ENCODE measurements around the gene PRKAB2. TPM values are rescaled to one million over a fixed set of nuclear protein-coding genes. Genes with fewer than 3 reads are reported as not detected.

The PRKAB2 gene
- total RNA-seq, 1 donor from 2014 or later: 49.0 TPM

- Histone ChIP-seq H3K4me1 (ENCODE audit: insufficient read depth, low read length) (no peaks in the 10 kb centered on the region), H3K9ac (ENCODE audit: low read length) (no peak overlapping the region), H3K27me3 (ENCODE audit: insufficient read depth, low read length) (no peaks in the 10 kb centered on the region), H3K9me3 (ENCODE audit: insufficient read depth, low read depth, low read length) (no peaks in the 10 kb centered on the region), H2AFZ (ENCODE audit: low read depth, low read length) (no peak overlapping the region), H3K4me2 (ENCODE audit: low read length) (no peak overlapping the region), H4K20me1 (ENCODE audit: insufficient read depth, low read length) (no peaks in the 10 kb centered on the region), H3K79me2 (ENCODE audit: insufficient read depth, low read length) (no peaks in the 10 kb centered on the region), H3K4me3 (ENCODE audit: insufficient read depth, low read depth, low read length) (no peak overlapping the region), H3K36me3 (ENCODE audit: insufficient read depth, low read length) (no peaks in the 10 kb centered on the region), H3K27ac (ENCODE audit: low read depth, low read length) (no peak overlapping the region)
- DNase-seq (ENCODE audit: low read depth) (no peak), FAIRE-seq (no peak)
- no peak overlapping the region for H3K27ac Mint-ChIP-seq (ENCODE audit: unreplicated experiment)
- H3K4me3 Mint-ChIP-seq (ENCODE audit: unreplicated experiment): no peak overlapping the region
- no peaks in the 10 kb centered on the region for H3K36me3 Mint-ChIP-seq (ENCODE audit: low read depth, unreplicated experiment)
- H3K27me3 Mint-ChIP-seq (ENCODE audit: low read depth, unreplicated experiment): no peaks in the 10 kb centered on the region
- TF ChIP-seq CTCF (IDR thresholded peaks at IDR 0.05; ENCODE audit: insufficient read depth, low read depth, low read length) (no peak), EZH2 (IDR thresholded peaks at IDR 0.05; ENCODE audit: insufficient read depth, low read length) (no peak)
- peaks cover 14% of the 10 kb centered on the region for H3K4me1 Mint-ChIP-seq (ENCODE audit: low read depth, unreplicated experiment)
- no peaks in the 10 kb centered on the region for H3K9me3 Mint-ChIP-seq (ENCODE audit: unreplicated experiment)
Observed at GRCh38 chr1:147217141-147217540, 44.9 kb upstream of the PRKAB2 start.

GRCh38 chr1:147216124-147216523 is 43.9 kb upstream of the PRKAB2 start:
- Histone ChIP-seq H3K27me3 (ENCODE audit: insufficient read depth, low read length) (no peaks in the 10 kb centered on the region), H3K4me3 (ENCODE audit: insufficient read depth, low read depth, low read length) (no peak overlapping the region), H3K9me3 (ENCODE audit: insufficient read depth, low read depth, low read length) (no peaks in the 10 kb centered on the region), H2AFZ (ENCODE audit: low read depth, low read length) (no peak overlapping the region), H3K4me2 (ENCODE audit: low read length) (no peak overlapping the region), H3K4me1 (ENCODE audit: insufficient read depth, low read length) (no peaks in the 10 kb centered on the region), H3K79me2 (ENCODE audit: insufficient read depth, low read length) (no peaks in the 10 kb centered on the region), H4K20me1 (ENCODE audit: insufficient read depth, low read length) (no peaks in the 10 kb centered on the region), H3K27ac (ENCODE audit: low read depth, low read length) (no peak overlapping the region), H3K9ac (ENCODE audit: low read length) (no peak overlapping the region), H3K36me3 (ENCODE audit: insufficient read depth, low read length) (no peaks in the 10 kb centered on the region)
- Mint-ChIP-seq H3K9me3 (ENCODE audit: unreplicated experiment) (no peaks in the 10 kb centered on the region), H3K27ac (ENCODE audit: unreplicated experiment) (no peak overlapping the region), H3K36me3 (ENCODE audit: low read depth, unreplicated experiment) (no peaks in the 10 kb centered on the region), H3K27me3 (ENCODE audit: low read depth, unreplicated experiment) (no peaks in the 10 kb centered on the region), H3K4me1 (ENCODE audit: low read depth, unreplicated experiment) (peaks cover 14% of the 10 kb centered on the region), H3K4me3 (ENCODE audit: unreplicated experiment) (no peak overlapping the region)
- no peak for TF ChIP-seq EZH2 (IDR thresholded peaks at IDR 0.05; ENCODE audit: insufficient read depth, low read length)
- TF ChIP-seq CTCF (IDR thresholded peaks at IDR 0.05; ENCODE audit: insufficient read depth, low read depth, low read length): no peak
- DNase-seq (ENCODE audit: low read depth) (no peak), FAIRE-seq (no peak)

- no peaks in the 10 kb centered on the region for H3K36me3 Mint-ChIP-seq (ENCODE audit: low read depth, unreplicated experiment)
- no peaks in the 10 kb centered on the region for H3K4me1 ChIP-seq (ENCODE audit: insufficient read depth, low read length)
- no peak for FAIRE-seq
- no peaks in the 10 kb centered on the region for H3K36me3 ChIP-seq (ENCODE audit: insufficient read depth, low read length)
- no peaks in the 10 kb centered on the region for H3K79me2 ChIP-seq (ENCODE audit: insufficient read depth, low read length)
- no peaks in the 10 kb centered on the region for H3K9me3 Mint-ChIP-seq (ENCODE audit: unreplicated experiment)
- no peak for TF ChIP-seq EZH2 (IDR thresholded peaks at IDR 0.05; ENCODE audit: insufficient read depth, low read length)
- no peak for TF ChIP-seq CTCF (IDR thresholded peaks at IDR 0.05; ENCODE audit: insufficient read depth, low read depth, low read length)
- H3K4me3 ChIP-seq (ENCODE audit: insufficient read depth, low read depth, low read length): no peak overlapping the region
- H3K9ac ChIP-seq (ENCODE audit: low read length): no peak overlapping the region
- no peak for DNase-seq (ENCODE audit: low read depth)
- no peaks in the 10 kb centered on the region for H4K20me1 ChIP-seq (ENCODE audit: insufficient read depth, low read length)
- no peaks in the 10 kb centered on the region for H3K27me3 Mint-ChIP-seq (ENCODE audit: low read depth, unreplicated experiment)
- H3K4me1 Mint-ChIP-seq (ENCODE audit: low read depth, unreplicated experiment): peaks cover 14% of the 10 kb centered on the region
- no peaks in the 10 kb centered on the region for H3K9me3 ChIP-seq (ENCODE audit: insufficient read depth, low read depth, low read length)
- no peak overlapping the region for H3K27ac Mint-ChIP-seq (ENCODE audit: unreplicated experiment)
- no peak overlapping the region for H3K27ac ChIP-seq (ENCODE audit: low read depth, low read length)
- no peak overlapping the region for H3K4me2 ChIP-seq (ENCODE audit: low read length)
- H3K4me3 Mint-ChIP-seq (ENCODE audit: unreplicated experiment): no peak overlapping the region
- H3K27me3 ChIP-seq (ENCODE audit: insufficient read depth, low read length): no peaks in the 10 kb centered on the region
- no peak overlapping the region for H2AFZ ChIP-seq (ENCODE audit: low read depth, low read length)
Observed at GRCh38 chr1:147215540-147215916, 43.3 kb upstream of the PRKAB2 start.

Data from astrocyte (in vitro differentiated cells and primary cell).